Osteocyte (in vitro differentiated cells): ENCODE measurements around the gene USP44. TPM values are rescaled to one million over a fixed set of nuclear protein-coding genes. Genes with fewer than 3 reads are reported as not detected.
A peak's percentile ranks its signal among the peaks of the same experiment; 100 is the strongest.
"Not testable (repeated sequence)": the region's sequence is repeated elsewhere in the genome, so short reads cannot be mapped to it uniquely, and the experiment has no call there.

Experiments
- DNase-seq: peaks from one replicate; pipeline ENCODE4 v3.0.0; 2021; ENCODE audit warnings: mixed read lengths; ENCODE audit not compliant: unreplicated experiment; ENCODE audit errors: extremely low spot score
- H3K27ac Mint-ChIP-seq: one replicate; pipeline ENCODE4 v1.8.0; 2021; ENCODE audit warnings: mild to moderate bottlenecking, mixed read lengths; ENCODE audit not compliant: unreplicated experiment
- H3K27me3 Mint-ChIP-seq: one replicate; pipeline ENCODE4 v1.8.0; 2021; ENCODE audit warnings: mixed read lengths; ENCODE audit not compliant: unreplicated experiment
- H3K36me3 Mint-ChIP-seq: one replicate; pipeline ENCODE4 v1.8.0; 2021; ENCODE audit warnings: mixed read lengths; ENCODE audit not compliant: unreplicated experiment
- H3K4me1 Mint-ChIP-seq: one replicate; pipeline ENCODE4 v1.8.0; 2021; ENCODE audit warnings: mixed read lengths; ENCODE audit not compliant: unreplicated experiment
- H3K4me3 Mint-ChIP-seq: one replicate; pipeline ENCODE4 v1.8.0; 2021; ENCODE audit warnings: mild to moderate bottlenecking, moderate library complexity, mixed read lengths; ENCODE audit not compliant: unreplicated experiment
- H3K9me3 Mint-ChIP-seq: one replicate; pipeline ENCODE4 v1.8.0; 2021; ENCODE audit warnings: mixed read lengths; ENCODE audit not compliant: unreplicated experiment
- CTCF ChIP-seq: fragments of 200-600 bp; sonication (generic); IDR thresholded peaks from 2 replicates; pipeline ENCODE4 v1.5.0; 2021; ENCODE audit warnings: antibody characterized with exemption, mild to moderate bottlenecking, moderate library complexity
- total RNA-seq: library from RNA; stranded (reverse); gene quantifications from 2 replicates; pipeline ENCODE4 v1.2.1, GENCODE V29; 2021

Gene USP44
- total RNA-seq, 1 donor from 2014 or later, result 0.73 TPM

- Mint-ChIP-seq H3K36me3 (peaks cover 61% of the 10 kb centered on the region), H3K4me3 (no peak overlapping the region), H3K27me3 (no peaks in the 10 kb centered on the region), H3K27ac (no peak overlapping the region), H3K9me3 (peaks cover 13% of the 10 kb centered on the region), H3K4me1 (no peaks in the 10 kb centered on the region)
- no peak for DNase-seq
- no peak for TF ChIP-seq CTCF
These were observed 55.8 kb downstream of the USP44 start for GRCh38 chr12:95495433-95495832.

- Mint-ChIP-seq H3K36me3 (peaks cover 60% of the 10 kb centered on the region), H3K27me3 (no peaks in the 10 kb centered on the region), H3K27ac (no peak overlapping the region), H3K4me3 (no peak overlapping the region), H3K4me1 (no peaks in the 10 kb centered on the region), H3K9me3 (peaks cover 13% of the 10 kb centered on the region)
- TF ChIP-seq CTCF, result no peak
- no peak for DNase-seq
These were observed 56.4 kb downstream of the USP44 start for GRCh38 chr12:95494888-95495287.

- no peak overlapping the region for H3K27ac Mint-ChIP-seq
These were observed 58.8 kb downstream of the USP44 start for GRCh38 chr12:95492462-95492861.

GRCh38 chr12:95487024-95487423, 64.3 kb downstream of the USP44 start:
- no peak for DNase-seq
- Mint-ChIP-seq H3K9me3 (no peaks in the 10 kb centered on the region), H3K27me3 (no peaks in the 10 kb centered on the region), H3K36me3 (peaks cover 34% of the 10 kb centered on the region), H3K4me3 (no peak overlapping the region), H3K4me1 (peaks cover 5% of the 10 kb centered on the region), H3K27ac (no peak overlapping the region)
- no peak for TF ChIP-seq CTCF

More at GRCh38 chr12:95492462-95492861, 58.8 kb downstream of the USP44 start:
- no peak overlapping the region for H3K4me3 Mint-ChIP-seq
- no peaks in the 10 kb centered on the region for H3K27me3 Mint-ChIP-seq
- no peaks in the 10 kb centered on the region for H3K4me1 Mint-ChIP-seq
- H3K36me3 Mint-ChIP-seq, result peaks cover 52% of the 10 kb centered on the region
- no peaks in the 10 kb centered on the region for H3K9me3 Mint-ChIP-seq
- no peak for TF ChIP-seq CTCF
- DNase-seq, result no peak

- Mint-ChIP-seq H3K9me3 (no peaks in the 10 kb centered on the region), H3K27ac (peak overlapping the region; percentile 28), H3K4me1 (peaks cover 19% of the 10 kb centered on the region), H3K36me3 (peaks cover 28% of the 10 kb centered on the region), H3K27me3 (no peaks in the 10 kb centered on the region), H3K4me3 (no peak overlapping the region)
- no peak for DNase-seq
- TF ChIP-seq CTCF, result no peak
These were observed 66.8 kb downstream of the USP44 start for GRCh38 chr12:95484524-95484923.

GRCh38 chr12:95482564-95482963, 68.7 kb downstream of the USP44 start:
- peaks cover 35% of the 10 kb centered on the region for H3K36me3 Mint-ChIP-seq
- not testable (repeated sequence) for H3K27me3 Mint-ChIP-seq, DNase-seq, H3K9me3 Mint-ChIP-seq, H3K4me3 Mint-ChIP-seq, H3K27ac Mint-ChIP-seq
- peaks cover 24% of the 10 kb centered on the region for H3K4me1 Mint-ChIP-seq
